SK-N-SH (cell line): ENCODE results near the gene CLEC16A. TPM values are rescaled to one million over a fixed set of nuclear protein-coding genes. Genes with fewer than 3 reads are reported as not detected.

ENCODE experiments used
- CTCF ChIA-PET: fragments of 300-600, 350-600 bp; formaldehyde crosslinking; extraction: SDS; loops from one replicate; lab custom pipeline; 2021; lab: Yijun Ruan, JAX
- POLR2A ChIA-PET: fragments of 350-600 bp; sonication (Branson Sonifier 250); formaldehyde crosslinking; extraction: SDS; loops from one replicate; lab custom pipeline; 2020; ENCODE audit warnings: antibody characterized with exemption, inconsistent platforms; lab: Yijun Ruan, JAX
- DNase-seq: peaks from one replicate; pipeline ENCODE4 v3.0.0; 2012
- H2AFZ ChIP-seq: fragments of 200-600 bp; sonication (generic); 2 replicates; pipeline ENCODE4 v1.8.1; 2016; ENCODE audit warnings: antibody characterized with exemption, mild to moderate bottlenecking, low read depth
- H3F3A ChIP-seq: fragments of 200-600 bp; sonication (generic); replicated peaks from 2 replicates; pipeline ENCODE3; 2016; ENCODE audit warnings: antibody characterized with exemption, mild to moderate bottlenecking; ENCODE audit not compliant: insufficient read depth
- H3K27ac ChIP-seq, 2 experiments: fragments of 200-500 bp in 1 of 2; fragments of 200-600 bp in 1 of 2; sonication (Bioruptor generic) in 1 of 2; sonication (generic), shearing (Covaris generic) in 1 of 2; 2 replicates each; pipeline versions ENCODE4 v1.5.1 to v1.6.1; 2014 to 2016; ENCODE audit warnings: low read depth in 2 of 2, inconsistent platforms in 1 of 2, low read length in 1 of 2, mild to moderate bottlenecking in 1 of 2, mixed read lengths in 1 of 2
- H3K27me3 ChIP-seq: fragments of 200-600 bp; sonication (generic), shearing (Covaris generic); 2 replicates; pipeline ENCODE4 v1.6.1; 2016; ENCODE audit warnings: mixed run types; ENCODE audit not compliant: insufficient read depth
- H3K36me3 ChIP-seq, 2 experiments: fragments of 200-500 bp in 1 of 2; fragments of 200-600 bp in 1 of 2; sonication (Bioruptor generic) in 1 of 2; sonication (generic) in 1 of 2; replicated peaks in 1 of 2; 2 replicates each; pipeline versions ENCODE3 to v1.5.1; 2014 to 2016; ENCODE audit warnings: low read length in 1 of 2, mild to moderate bottlenecking in 1 of 2; ENCODE audit not compliant: insufficient read depth in 2 of 2, control insufficient read depth in 1 of 2
- H3K4me1 ChIP-seq, 2 experiments: fragments of 200-500 bp in 1 of 2; fragments of 200-600 bp in 1 of 2; sonication (Bioruptor generic) in 1 of 2; sonication (generic), shearing (Covaris generic) in 1 of 2; 2 replicates each; pipeline versions ENCODE4 v1.5.1 to v1.6.1; 2014 to 2016; ENCODE audit warnings: low read depth in 1 of 2, low read length in 1 of 2, mixed run types in 1 of 2; ENCODE audit not compliant: insufficient read depth in 2 of 2, control insufficient read depth in 1 of 2
- H3K4me2 ChIP-seq: fragments of 200-600 bp; sonication (generic), shearing (Covaris generic); 2 replicates; pipeline ENCODE4 v1.6.1; 2017; ENCODE audit warnings: mixed run types
- H3K4me3 ChIP-seq, 2 experiments: fragments of 200-500 bp in 1 of 2; fragments of 200-600 bp in 1 of 2; sonication (Bioruptor generic) in 1 of 2; sonication (generic), shearing (Covaris generic) in 1 of 2; 2 replicates each; pipeline versions ENCODE4 v1.5.1 to v1.8.1; 2014 to 2016; ENCODE audit warnings: low read depth in 2 of 2, inconsistent platforms in 1 of 2, low read length in 1 of 2, mild to moderate bottlenecking in 1 of 2, mixed read lengths in 1 of 2, moderate library complexity in 1 of 2
- H3K79me2 ChIP-seq: fragments of 200-600 bp; sonication (generic); 2 replicates; pipeline ENCODE4 v1.8.1; 2017; ENCODE audit warnings: mild to moderate bottlenecking; ENCODE audit not compliant: insufficient read depth
- H3K9ac ChIP-seq: fragments of 200-600 bp; sonication (generic); 2 replicates; pipeline ENCODE4 v1.6.1; 2017; ENCODE audit warnings: mixed run types
- H3K9me2 ChIP-seq: fragments of 200-600 bp; sonication (generic); 2 replicates; pipeline ENCODE4 v1.6.1; 2017; ENCODE audit warnings: mixed run types
- H3K9me3 ChIP-seq: fragments of 200-600 bp; sonication (generic); 2 replicates; pipeline ENCODE4 v1.6.1; 2017; ENCODE audit warnings: mixed run types, mild to moderate bottlenecking, moderate library complexity
- H4K20me1 ChIP-seq: fragments of 200-600 bp; sonication (generic); 2 replicates; pipeline ENCODE4 v1.6.1; 2017; ENCODE audit warnings: mild to moderate bottlenecking, mixed run types; ENCODE audit not compliant: insufficient read depth
- ELF1 ChIP-seq: IDR thresholded peaks from 2 replicates; pipeline ENCODE4 v1.4.0; 2012
- FOSL2 ChIP-seq: IDR thresholded peaks from 2 replicates; pipeline ENCODE4 v1.4.0; 2012; ENCODE audit warnings: low read depth, mild to moderate bottlenecking, moderate library complexity, borderline replicate concordance
- FOXM1 ChIP-seq: IDR thresholded peaks from 2 replicates; pipeline ENCODE4 v1.4.0; 2012; ENCODE audit warnings: low read depth, mild to moderate bottlenecking
- GABPA ChIP-seq: IDR thresholded peaks from 2 replicates; pipeline ENCODE4 v1.4.0; 2012; ENCODE audit warnings: low read depth, mild to moderate bottlenecking
- RCOR1 ChIP-seq: fragments of 150-350 bp; IDR thresholded peaks from 2 replicates; pipeline ENCODE4 v1.6.1; 2017; ENCODE audit warnings: antibody characterized with exemption, low read length
- TAF1 ChIP-seq: IDR thresholded peaks from 2 replicates; pipeline ENCODE4 v1.6.1; 2012; ENCODE audit warnings: low read depth, mild to moderate bottlenecking, low read length, moderate library complexity, borderline replicate concordance
- YY1 ChIP-seq: IDR thresholded peaks from 2 replicates; pipeline ENCODE4 v1.4.0; 2012; ENCODE audit warnings: low read depth, mild to moderate bottlenecking
- WGBS: methylation state at CpG from one replicate; pipeline ENCODE4 v1.1.6; 2017; ENCODE audit warnings: low lambda C conversion rate; 5-methylcytosine and 5-hydroxymethylcytosine counted together
- polyA plus RNA-seq, 3 experiments: library from polyadenylated mRNA; depleted of rRNA; stranded (reverse); fragments of >200 nt; gene quantifications; 2 replicates each; pipeline ENCODE4 v1.2.3, GENCODE V29; 2012
- TF ChIP-seq, protein P1 (sequence below): IDR thresholded peaks from 2 replicates; pipeline ENCODE4 v1.4.0; 2012; ENCODE audit warnings: low read depth, borderline replicate concordance
- TF ChIP-seq, protein P2 (sequence below): fragments of 150-350 bp; IDR thresholded peaks from 2 replicates; pipeline ENCODE4 v1.6.1; 2016; ENCODE audit warnings: mild to moderate bottlenecking, low read depth, low read length
- TF ChIP-seq, protein P3 (sequence below): fragments of 150-350 bp; IDR thresholded peaks from 2 replicates; pipeline ENCODE4 v1.6.1; 2017; ENCODE audit warnings: antibody characterized with exemption, low read length, low read depth, borderline replicate concordance
- TF ChIP-seq, protein P4 (sequence below): IDR thresholded peaks from 2 replicates; pipeline ENCODE4 v1.4.0; 2012; ENCODE audit warnings: low read depth, borderline replicate concordance

CLEC16A gene
- polyA plus RNA-seq, 1 of the 3 experiments (the other 2 are of a cell fraction): 13.7 TPM

DNA sequence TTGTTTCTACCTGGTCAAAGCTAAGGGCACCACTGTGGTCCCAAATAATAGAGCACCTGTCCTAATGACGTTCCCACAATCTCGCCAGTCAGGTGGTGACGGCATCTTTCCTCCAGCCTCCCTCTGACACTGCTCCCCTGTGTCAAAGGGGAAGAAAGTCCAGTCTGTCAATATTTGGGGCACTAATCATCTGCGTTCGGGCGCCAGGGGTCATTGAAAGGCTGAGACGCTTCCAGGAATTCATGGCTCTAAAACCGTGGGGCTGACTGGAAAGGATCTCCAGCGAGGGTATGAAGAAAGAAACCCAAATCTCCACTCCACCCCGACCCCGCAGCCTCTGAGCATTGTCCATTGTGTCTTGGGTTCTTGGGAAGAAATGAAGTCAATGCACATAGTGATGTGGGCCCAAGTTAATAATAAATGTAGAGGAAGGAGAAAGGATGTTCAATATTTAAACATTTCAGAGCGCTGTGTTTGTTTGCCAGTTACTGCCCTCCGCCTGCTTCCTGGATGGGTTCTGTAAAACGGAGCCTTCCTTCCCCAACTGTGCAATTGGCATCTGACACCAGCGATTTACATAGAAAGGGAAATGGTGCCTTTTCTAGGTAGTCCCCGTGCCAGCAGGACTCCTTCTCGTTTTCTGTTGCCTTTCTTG, 208.4 kb downstream of the CLEC16A start:
- DNase-seq: no peak
- no peak overlapping the region for H3K9ac ChIP-seq
- no peaks in the 10 kb centered on the region for H3K9me2 ChIP-seq
- peaks cover 3 to 27% of the 10 kb centered on the region in 2 experiments; a peak in 2 of 4 replicates for H3K4me1 ChIP-seq
- H3K9me3 ChIP-seq: no peaks in the 10 kb centered on the region
- CTCF ChIA-PET: interaction anchor here (1.2 to 1.7 kb wide), 4 partner anchors 20 to 243 kb away, joined by 3 to 8 read pairs (median 4); partner anchors contain the start of gene SOCS1
- no peaks in the 10 kb centered on the region for H3K79me2 ChIP-seq
- no peak overlapping the region for H3K4me2 ChIP-seq
- no peaks in the 10 kb centered on the region for H4K20me1 ChIP-seq
- TF ChIP-seq, protein P1, sequence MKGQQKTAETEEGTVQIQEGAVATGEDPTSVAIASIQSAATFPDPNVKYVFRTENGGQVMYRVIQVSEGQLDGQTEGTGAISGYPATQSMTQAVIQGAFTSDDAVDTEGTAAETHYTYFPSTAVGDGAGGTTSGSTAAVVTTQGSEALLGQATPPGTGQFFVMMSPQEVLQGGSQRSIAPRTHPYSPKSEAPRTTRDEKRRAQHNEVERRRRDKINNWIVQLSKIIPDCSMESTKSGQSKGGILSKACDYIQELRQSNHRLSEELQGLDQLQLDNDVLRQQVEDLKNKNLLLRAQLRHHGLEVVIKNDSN: no peak
- TF ChIP-seq, protein P2, sequence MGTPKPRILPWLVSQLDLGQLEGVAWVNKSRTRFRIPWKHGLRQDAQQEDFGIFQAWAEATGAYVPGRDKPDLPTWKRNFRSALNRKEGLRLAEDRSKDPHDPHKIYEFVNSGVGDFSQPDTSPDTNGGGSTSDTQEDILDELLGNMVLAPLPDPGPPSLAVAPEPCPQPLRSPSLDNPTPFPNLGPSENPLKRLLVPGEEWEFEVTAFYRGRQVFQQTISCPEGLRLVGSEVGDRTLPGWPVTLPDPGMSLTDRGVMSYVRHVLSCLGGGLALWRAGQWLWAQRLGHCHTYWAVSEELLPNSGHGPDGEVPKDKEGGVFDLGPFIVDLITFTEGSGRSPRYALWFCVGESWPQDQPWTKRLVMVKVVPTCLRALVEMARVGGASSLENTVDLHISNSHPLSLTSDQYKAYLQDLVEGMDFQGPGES: no peak
- TF ChIP-seq FOXM1: no peak
- no peak for TF ChIP-seq ELF1
- no peak for TF ChIP-seq TAF1
- TF ChIP-seq FOSL2: no peak
- no peak for TF ChIP-seq RCOR1
- no peak for TF ChIP-seq YY1
- TF ChIP-seq GABPA: no peak
- TF ChIP-seq, protein P3, sequence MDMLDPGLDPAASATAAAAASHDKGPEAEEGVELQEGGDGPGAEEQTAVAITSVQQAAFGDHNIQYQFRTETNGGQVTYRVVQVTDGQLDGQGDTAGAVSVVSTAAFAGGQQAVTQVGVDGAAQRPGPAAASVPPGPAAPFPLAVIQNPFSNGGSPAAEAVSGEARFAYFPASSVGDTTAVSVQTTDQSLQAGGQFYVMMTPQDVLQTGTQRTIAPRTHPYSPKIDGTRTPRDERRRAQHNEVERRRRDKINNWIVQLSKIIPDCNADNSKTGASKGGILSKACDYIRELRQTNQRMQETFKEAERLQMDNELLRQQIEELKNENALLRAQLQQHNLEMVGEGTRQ: no peak
- TF ChIP-seq, protein P4, sequence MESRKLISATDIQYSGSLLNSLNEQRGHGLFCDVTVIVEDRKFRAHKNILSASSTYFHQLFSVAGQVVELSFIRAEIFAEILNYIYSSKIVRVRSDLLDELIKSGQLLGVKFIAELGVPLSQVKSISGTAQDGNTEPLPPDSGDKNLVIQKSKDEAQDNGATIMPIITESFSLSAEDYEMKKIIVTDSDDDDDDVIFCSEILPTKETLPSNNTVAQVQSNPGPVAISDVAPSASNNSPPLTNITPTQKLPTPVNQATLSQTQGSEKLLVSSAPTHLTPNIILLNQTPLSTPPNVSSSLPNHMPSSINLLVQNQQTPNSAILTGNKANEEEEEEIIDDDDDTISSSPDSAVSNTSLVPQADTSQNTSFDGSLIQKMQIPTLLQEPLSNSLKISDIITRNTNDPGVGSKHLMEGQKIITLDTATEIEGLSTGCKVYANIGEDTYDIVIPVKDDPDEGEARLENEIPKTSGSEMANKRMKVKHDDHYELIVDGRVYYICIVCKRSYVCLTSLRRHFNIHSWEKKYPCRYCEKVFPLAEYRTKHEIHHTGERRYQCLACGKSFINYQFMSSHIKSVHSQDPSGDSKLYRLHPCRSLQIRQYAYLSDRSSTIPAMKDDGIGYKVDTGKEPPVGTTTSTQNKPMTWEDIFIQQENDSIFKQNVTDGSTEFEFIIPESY: no peak
- peaks cover 5% of the 10 kb centered on the region for H3F3A ChIP-seq
- H3K4me3 ChIP-seq: no peak overlapping the region
- WGBS: 93% methylated on average over 17 of the region's 17 CpGs
- no peaks in the 10 kb centered on the region for H3K36me3 ChIP-seq
- no peaks in the 10 kb centered on the region for H3K27me3 ChIP-seq
- POLR2A ChIA-PET: interaction anchor here (1.2 kb wide), 1 partner anchor 103 kb away, joined by 3 read pairs; the partner anchor contains the start of gene SOCS1
- H2AFZ ChIP-seq: no peak overlapping the region
- H3K27ac ChIP-seq: no peak overlapping the region; a peak in 1 of 4 replicates
